Transverse colon (tissue), 4 donors: ENCODE data around the gene PLXDC2. TPM values are rescaled to one million over a fixed set of nuclear protein-coding genes. Genes with fewer than 3 reads are reported as not detected.

Source experiments
- DNase-seq: peaks from one replicate; pipeline ENCODE4 v3.0.0-alpha.2; 2019
- H3K27ac ChIP-seq, 4 donors: fragments of 200-600 bp; sonication (generic); 2 replicates each; pipeline ENCODE4 v1.5.1; 2016 to 2018; ENCODE audit warnings: inconsistent platforms in 4 of 4
- H3K27me3 ChIP-seq: fragments of 200-600 bp; sonication (generic); 2 replicates; pipeline ENCODE4 v1.5.1; 2017; ENCODE audit warnings: inconsistent platforms
- H3K36me3 ChIP-seq, 4 donors: fragments of 200-600 bp; sonication (generic); 2 replicates each; pipeline ENCODE4 v1.5.1; 2017 to 2019; ENCODE audit warnings: inconsistent platforms in 4 of 4
- H3K4me1 ChIP-seq, 4 donors: fragments of 200-600 bp; sonication (generic); 2 replicates each; pipeline ENCODE4 v1.5.1; 2017 to 2020; ENCODE audit warnings: inconsistent platforms in 4 of 4
- H3K4me3 ChIP-seq, 4 donors: fragments of 200-600 bp; sonication (generic); 1 replicate in 1 of 4; 2 replicates in 3 of 4; pipeline versions ENCODE4 v1.5.1 to v1.6.1; 2017 to 2019; ENCODE audit warnings: inconsistent platforms in 4 of 4
- H3K9me3 ChIP-seq, 2 donors: fragments of 200-600 bp; sonication (generic); 2 replicates each; pipeline ENCODE4 v1.5.1; 2017 to 2019; ENCODE audit warnings: inconsistent platforms in 2 of 2
- CTCF ChIP-seq, 5 experiments: fragments of 200-600 bp in 3 of 5; fragments of 450-650 bp in 2 of 5; sonication (generic) in 3 of 5; IDR thresholded peaks; 1 replicate in 2 of 5; 2 replicates in 3 of 5; pipeline ENCODE4 v1.5.1; 2016 to 2017; ENCODE audit warnings: antibody characterized with exemption in 5 of 5, inconsistent platforms in 3 of 5, mild to moderate bottlenecking in 2 of 5, moderate library complexity in 1 of 5
- EP300 ChIP-seq: sonication (generic); formaldehyde crosslinking; IDR thresholded peaks from one replicate; pipeline ENCODE4 v1.6.1; 2017; ENCODE audit warnings: antibody characterized with exemption, low read depth
- POLR2A ChIP-seq: fragments of 450-650 bp; IDR thresholded peaks from one replicate; pipeline ENCODE4 v1.6.1; 2016; ENCODE audit warnings: antibody characterized with exemption, mild to moderate bottlenecking, moderate library complexity
- POLR2AphosphoS5 ChIP-seq, 3 donors: sonication (generic); formaldehyde crosslinking; IDR thresholded peaks; one replicate each; pipeline ENCODE4 v1.6.1; 2016; ENCODE audit warnings: antibody characterized with exemption in 3 of 3
- WGBS, 2 donors: methylation state at CpG; one replicate each; pipeline ENCODE4 v1.1.5; 2018; ENCODE audit warnings: low coverage in 1 of 2; 5-methylcytosine and 5-hydroxymethylcytosine counted together
- in situ Hi-C, 4 donors: fragments of 200-750 bp; cut with MboI; loops; one replicate each; pipeline versions ENCODE4 v1.15.0 to v1.15.1; 2017; ENCODE audit warnings: low sequenced_read_pairs in 3 of 4, low pct_ligation_motif_present in 1 of 4, low pct_unique_long_range_greater_than_20kb in 1 of 4
- intact Hi-C: fragments of 100-400 bp; cut with DNase I; formaldehyde crosslinking; loops from one replicate; pipeline ENCODE4 v1.15.1; 2023; ENCODE audit warnings: low total_unique reads
- total RNA-seq, 4 donors: library from RNA; depleted of rRNA; stranded (reverse); fragments of >200 nt; gene quantifications; one replicate each; pipeline ENCODE4 v1.1.0, GENCODE V29; 2016

PLXDC2 gene
- total RNA-seq, 4 donors from 2014 or later: 12.0 to 32.2 (median 20.3) TPM

DNA sequence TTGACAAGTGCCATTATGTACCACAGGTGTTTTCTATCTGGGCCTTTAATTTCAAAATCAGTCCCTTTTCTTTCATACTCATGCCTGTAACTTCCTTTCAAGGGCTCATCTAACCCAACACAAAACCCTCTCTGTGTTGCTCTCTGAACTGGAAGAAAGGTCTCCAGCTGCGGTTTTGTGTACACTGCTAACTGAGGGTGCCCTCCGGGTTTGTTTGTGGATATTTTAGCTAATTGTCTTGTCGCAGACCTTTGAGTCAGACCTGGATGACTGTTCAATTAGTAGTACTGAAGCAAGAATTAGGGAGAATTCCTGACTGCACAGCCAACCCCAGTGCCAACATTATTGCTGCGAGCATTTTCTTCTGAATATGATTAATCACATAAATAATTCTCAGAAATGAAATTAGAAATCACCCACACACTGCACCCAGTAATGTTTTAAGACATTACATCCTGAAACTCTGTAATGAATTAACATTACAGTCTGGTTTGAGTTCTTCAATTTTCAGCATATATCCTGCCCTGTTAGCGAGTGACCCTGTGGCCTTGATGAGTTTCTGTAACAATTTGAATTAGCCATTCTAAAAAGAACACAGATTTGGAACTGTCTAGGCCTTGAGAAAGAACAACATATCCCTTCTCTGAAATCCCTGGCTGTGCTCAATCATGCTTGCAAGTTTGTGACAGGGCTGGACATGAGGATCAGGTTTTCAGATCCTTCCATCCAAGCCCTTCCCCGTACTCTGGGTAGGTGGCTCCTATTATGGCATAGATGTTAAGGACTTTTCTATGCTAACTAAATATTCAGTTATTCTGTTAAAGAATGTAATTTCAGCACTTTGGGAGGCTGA, 460.1 kb downstream of the PLXDC2 start:
- DNase-seq: no peak
- 79 to 83% methylated on average over 4 to 6 of the region's 6 CpGs for WGBS, 2 donors
- H3K27me3 ChIP-seq: no peaks in the 10 kb centered on the region
- intact Hi-C loops (no loop called here), in situ Hi-C loops (no loop called here)
- peaks cover 0 to 10% (median 0%) of the 10 kb centered on the region in 4 donors for H3K36me3 ChIP-seq
- no peak overlapping the region for H3K4me3 ChIP-seq
- no peaks in the 10 kb centered on the region for H3K9me3 ChIP-seq
- no peaks in the 10 kb centered on the region for H3K4me1 ChIP-seq
- no peak overlapping the region for H3K27ac ChIP-seq
- TF ChIP-seq POLR2A: no peak
- no peak for TF ChIP-seq CTCF (IDR thresholded peaks at IDR 0.05)

DNA sequence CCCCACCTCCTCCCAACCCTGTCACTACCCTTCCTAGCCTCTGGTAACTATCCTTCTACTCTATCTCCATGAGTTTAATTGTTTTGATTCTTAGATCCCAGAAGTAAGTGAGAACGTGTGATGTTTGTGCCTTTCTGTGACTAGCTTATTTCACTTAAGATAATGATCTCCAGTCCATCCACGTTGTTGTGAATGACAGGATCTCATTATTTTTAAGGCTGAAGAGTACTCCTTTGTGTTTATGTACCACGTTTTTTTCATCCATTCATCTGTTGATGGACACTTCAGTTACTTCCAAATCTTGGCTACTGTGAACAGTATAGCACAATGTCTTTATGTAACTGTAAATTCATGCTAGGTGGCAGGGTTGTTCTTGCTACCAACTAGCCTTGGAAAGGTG, 461.6 kb downstream of the PLXDC2 start:
- in situ Hi-C loops: no loop called here
- peaks cover 0 to 10% (median 0%) of the 10 kb centered on the region in 4 donors for H3K36me3 ChIP-seq
- no peaks in the 10 kb centered on the region for H3K27me3 ChIP-seq
- DNase-seq: no peak
- TF ChIP-seq EP300: no peak
- TF ChIP-seq CTCF (IDR thresholded peaks at IDR 0.05): no peak
- WGBS, 2 donors: 54 to 87% methylated on average over 2 to 3 of the region's 3 CpGs
- intact Hi-C loops: no loop called here
- no peaks in the 10 kb centered on the region for H3K4me1 ChIP-seq
- no peaks in the 10 kb centered on the region for H3K9me3 ChIP-seq
- no peak overlapping the region for H3K27ac ChIP-seq
- no peak overlapping the region for H3K4me3 ChIP-seq

DNA sequence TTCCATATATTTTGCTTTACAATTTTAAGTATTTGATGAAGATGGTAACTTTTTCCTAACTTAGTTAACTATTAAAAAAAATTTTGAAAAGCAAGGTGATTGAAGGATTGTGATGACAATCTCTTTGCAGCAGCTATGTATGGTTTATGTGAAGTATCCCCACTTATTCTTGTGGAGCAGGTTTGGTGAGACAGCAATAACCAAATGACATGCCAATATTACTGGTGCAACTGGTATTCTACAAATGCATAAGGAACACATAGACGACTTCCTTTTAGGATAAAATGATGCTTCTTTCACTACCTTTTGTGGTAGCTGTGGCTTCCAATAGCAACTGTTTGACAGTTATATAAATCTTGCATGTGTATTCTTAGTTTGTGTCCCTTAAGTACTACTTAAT, 465.3 kb downstream of the PLXDC2 start:
- Histone ChIP-seq H3K4me1 (no peaks in the 10 kb centered on the region), H3K36me3 (peaks cover 0 to 10% (median 0%) of the 10 kb centered on the region in 4 donors), H3K4me3 (no peak overlapping the region), H3K9me3 (no peaks in the 10 kb centered on the region), H3K27ac (no peak overlapping the region), H3K27me3 (no peaks in the 10 kb centered on the region)
- 56% methylated on average over 1 of the region's 1 CpG; no CpG with 5 or more reads in 1 of the 2 donors for WGBS, 2 donors
- intact Hi-C loops (no loop called here), in situ Hi-C loops (no loop called here)
- no peak for DNase-seq
- TF ChIP-seq EP300: no peak

GRCh38 chr10:20287586-20287985, 471.4 kb downstream of the PLXDC2 start:
- Histone ChIP-seq H3K27me3 (no peaks in the 10 kb centered on the region), H3K4me1 (no peaks in the 10 kb centered on the region), H3K4me3 (no peak overlapping the region), H3K27ac (no peak overlapping the region), H3K9me3 (no peaks in the 10 kb centered on the region), H3K36me3 (no peaks in the 10 kb centered on the region)
- intact Hi-C loops: no loop called here
- no peak for DNase-seq
- TF ChIP-seq POLR2AphosphoS5 (IDR thresholded peaks at IDR 0.05) (no peak), POLR2A (no peak), EP300 (no peak), CTCF (IDR thresholded peaks at IDR 0.05) (no peak)
- 72 to 74% methylated on average over 2 to 5 of the region's 5 CpGs for WGBS, 2 donors
- in situ Hi-C loops: no loop called here

GRCh38 chr10:20288060-20288459, 471.8 kb downstream of the PLXDC2 start:
- no peak for DNase-seq
- in situ Hi-C loops (no loop called here), intact Hi-C loops (no loop called here)
- H3K4me3 ChIP-seq: no peak overlapping the region
- 61 to 63% methylated on average over 4 to 6 of the region's 6 CpGs for WGBS, 2 donors
- no peaks in the 10 kb centered on the region for H3K4me1 ChIP-seq
- H3K36me3 ChIP-seq: no peaks in the 10 kb centered on the region
- TF ChIP-seq POLR2AphosphoS5 (IDR thresholded peaks at IDR 0.05) (no peak), POLR2A (no peak), CTCF (IDR thresholded peaks at IDR 0.05) (no peak), EP300 (no peak)
- H3K9me3 ChIP-seq: no peaks in the 10 kb centered on the region
- no peaks in the 10 kb centered on the region for H3K27me3 ChIP-seq
- H3K27ac ChIP-seq: no peak overlapping the region
